Hepatocyte (in vitro differentiated cells): ENCODE results near the gene CNGA1. TPM values are rescaled to one million over a fixed set of nuclear protein-coding genes. Genes with fewer than 3 reads are reported as not detected.

Experiments used
- DNase-seq: peaks from one replicate; pipeline ENCODE4 v3.0.0-alpha.2; 2016; ENCODE audit warnings: low spot score
- H2AFZ ChIP-seq: fragments of 200-600 bp; sonication (generic); 2 replicates; pipeline ENCODE4 v1.6.0; 2016; ENCODE audit warnings: antibody characterized with exemption, mild to moderate bottlenecking
- H3K27ac ChIP-seq: fragments of 200-600 bp; sonication (generic); 2 replicates; pipeline ENCODE4 v1.5.1; 2016; ENCODE audit warnings: mild to moderate bottlenecking
- H3K27me3 ChIP-seq: fragments of 200-600 bp; sonication (generic); 2 replicates; pipeline ENCODE4 v1.6.1; 2016
- H3K36me3 ChIP-seq: fragments of 200-600 bp; sonication (generic); replicated peaks from 2 replicates; pipeline ENCODE4 v1.5.1; 2016; ENCODE audit warnings: low read depth; ENCODE audit not compliant: insufficient read depth
- H3K4me1 ChIP-seq: fragments of 200-600 bp; sonication (generic); 2 replicates; pipeline ENCODE4 v1.5.1; 2016; ENCODE audit warnings: mild to moderate bottlenecking, moderate library complexity; ENCODE audit not compliant: insufficient read depth
- H3K4me2 ChIP-seq: fragments of 200-600 bp; sonication (generic); 2 replicates; pipeline ENCODE4 v1.6.0; 2016
- H3K4me3 ChIP-seq: fragments of 200-600 bp; sonication (generic); 2 replicates; pipeline ENCODE4 v1.5.1; 2016; ENCODE audit warnings: mild to moderate bottlenecking
- H3K79me2 ChIP-seq: fragments of 200-600 bp; sonication (generic); 2 replicates; pipeline ENCODE4 v1.6.0; 2017; ENCODE audit warnings: mild to moderate bottlenecking
- H3K9me2 ChIP-seq: fragments of 200-600 bp; sonication (generic); replicated peaks from 2 replicates; pipeline ENCODE4 v1.6.0; 2017; ENCODE audit warnings: mild to moderate bottlenecking; ENCODE audit not compliant: insufficient read depth
- H3K9me3 ChIP-seq: fragments of 200-600 bp; sonication (generic); 2 replicates; pipeline ENCODE4 v1.5.1; 2016; ENCODE audit warnings: low read depth, mild to moderate bottlenecking
- H4K20me1 ChIP-seq: fragments of 200-600 bp; sonication (generic); 2 replicates; pipeline ENCODE4 v1.6.0; 2016; ENCODE audit warnings: mild to moderate bottlenecking; ENCODE audit not compliant: insufficient read depth, poor library complexity, severe bottlenecking
- CTCF ChIP-seq: fragments of 200-600 bp; sonication (generic); IDR thresholded peaks from 2 replicates; pipeline ENCODE4 v1.5.1; 2016; ENCODE audit warnings: antibody characterized with exemption, mild to moderate bottlenecking; ENCODE audit not compliant: poor library complexity
- EZH2 ChIP-seq: fragments of 200-600 bp; sonication (generic); IDR thresholded peaks from 2 replicates; pipeline ENCODE4 v1.6.1; 2016; ENCODE audit warnings: antibody characterized with exemption, mild to moderate bottlenecking, borderline replicate concordance
- EZH2phosphoT487 ChIP-seq: fragments of 200-600 bp; sonication (generic); IDR thresholded peaks from one replicate; pipeline ENCODE4 v1.6.1; 2018; ENCODE audit warnings: antibody characterized with exemption, mild to moderate bottlenecking, low read depth, moderate library complexity; ENCODE audit not compliant: unreplicated experiment, severe bottlenecking
- WGBS: methylation state at CpG from one replicate; pipeline ENCODE4 v1.1.6; 2016; ENCODE audit warnings: low lambda C conversion rate; ENCODE audit errors: missing lambda C conversion rate; 5-methylcytosine and 5-hydroxymethylcytosine counted together
- polyA plus RNA-seq: library from polyadenylated mRNA; unstranded; fragments of >200 nt; fragmentation: Nextera tagmentation; extraction: Ambion mirVana; gene quantifications from 2 replicates; pipeline ENCODE4 v1.2.1, GENCODE V29; 2016
- total RNA-seq: library from RNA; depleted of rRNA; stranded (reverse); fragments of >200 nt; gene quantifications from 2 replicates; pipeline ENCODE4 v1.2.3, GENCODE V29; 2014

Gene CNGA1
- total and polyA plus RNA-seq, 2 experiments from 2014 or later: 4.6 TPM

GRCh38 chr4:48058617-48059530 lies 42.4 kb upstream of the CNGA1 start:
- no peak overlapping the region for H3K4me2 ChIP-seq
- TF ChIP-seq EZH2phosphoT487 (no peak), CTCF (no peak), EZH2 (no peak)
- H3K9me3 ChIP-seq: no peaks in the 10 kb centered on the region
- peak overlapping the region; percentile 3 for H3K27ac ChIP-seq
- H3K36me3 ChIP-seq: no peaks in the 10 kb centered on the region
- H3K27me3 ChIP-seq: no peaks in the 10 kb centered on the region
- WGBS: 67% methylated on average over 5 of the region's 5 CpGs
- H3K79me2 ChIP-seq: no peaks in the 10 kb centered on the region
- no peak for DNase-seq
- H3K9me2 ChIP-seq: no peaks in the 10 kb centered on the region
- no peaks in the 10 kb centered on the region for H3K4me1 ChIP-seq
- no peaks in the 10 kb centered on the region for H4K20me1 ChIP-seq
- no peak overlapping the region for H3K4me3 ChIP-seq
- H2AFZ ChIP-seq: peak overlapping the region; percentile 84

- no peak for DNase-seq
- no peaks in the 10 kb centered on the region for H3K79me2 ChIP-seq
- 94% methylated on average over 1 of the region's 1 CpG for WGBS
- no peak overlapping the region for H3K4me2 ChIP-seq
- no peak overlapping the region for H3K27ac ChIP-seq
- no peaks in the 10 kb centered on the region for H3K27me3 ChIP-seq
- no peaks in the 10 kb centered on the region for H3K9me3 ChIP-seq
- H3K36me3 ChIP-seq: no peaks in the 10 kb centered on the region
- H3K4me1 ChIP-seq: no peaks in the 10 kb centered on the region
- no peaks in the 10 kb centered on the region for H3K9me2 ChIP-seq
- TF ChIP-seq EZH2: no peak
- TF ChIP-seq EZH2phosphoT487: no peak
- TF ChIP-seq CTCF: no peak
- H4K20me1 ChIP-seq: no peaks in the 10 kb centered on the region
- no peak overlapping the region for H3K4me3 ChIP-seq
- H2AFZ ChIP-seq: no peak overlapping the region
Measured at GRCh38 chr4:48051078-48051477, 34.6 kb upstream of the CNGA1 start.

GRCh38 chr4:48049483-48049882 lies 33.0 kb upstream of the CNGA1 start:
- Histone ChIP-seq H3K79me2 (no peaks in the 10 kb centered on the region), H3K9me3 (no peaks in the 10 kb centered on the region), H3K27me3 (no peaks in the 10 kb centered on the region), H3K36me3 (no peaks in the 10 kb centered on the region), H3K9me2 (no peaks in the 10 kb centered on the region), H3K4me2 (no peak overlapping the region), H3K27ac (no peak overlapping the region), H2AFZ (no peak overlapping the region), H3K4me3 (no peak overlapping the region), H4K20me1 (no peaks in the 10 kb centered on the region), H3K4me1 (no peaks in the 10 kb centered on the region)
- DNase-seq: no peak
- TF ChIP-seq EZH2phosphoT487: no peak
- no peak for TF ChIP-seq EZH2
- no peak for TF ChIP-seq CTCF
- 94% methylated on average over 8 of the region's 8 CpGs for WGBS
